HL-60 (cell line): ENCODE measurements around the gene ELFN2.

ENCODE experiments used
- DNase-seq, 2 experiments: peaks; one replicate each; pipeline ENCODE4 v3.0.0-alpha.2; 2010 to 2020; ENCODE audit warnings: low read depth in 1 of 2, low spot score in 1 of 2
- H3K27ac ChIP-seq: fragments of 250-450 bp; sonication (Bioruptor Pico); replicated peaks from 2 replicates; pipeline ENCODE4 v1.5.1; 2020; ENCODE audit warnings: mild to moderate bottlenecking, moderate library complexity
- H3K27me3 ChIP-seq: fragments of 250-450 bp; sonication (Bioruptor Pico); 2 replicates; pipeline ENCODE4 v1.5.1; 2021; ENCODE audit warnings: mild to moderate bottlenecking, moderate library complexity; ENCODE audit not compliant: insufficient read depth, poor library complexity, severe bottlenecking
- H3K4me3 ChIP-seq: replicated peaks from 2 replicates; pipeline ENCODE4 v1.5.1; 2011; ENCODE audit warnings: mild to moderate bottlenecking, control low read depth, low read length; ENCODE audit not compliant: insufficient read depth
- CTCF ChIP-seq: IDR thresholded peaks from one replicate; pipeline ENCODE4 v1.5.1; 2011; ENCODE audit warnings: low read length, control low read depth, inconsistent platforms; ENCODE audit not compliant: insufficient read depth
- GABPA ChIP-seq: IDR thresholded peaks from 2 replicates; pipeline ENCODE4 v1.6.1; 2012; ENCODE audit warnings: low read depth
- POLR2AphosphoS5 ChIP-seq: IDR thresholded peaks from 2 replicates; pipeline ENCODE4 v1.6.1; 2012; ENCODE audit warnings: low read depth
- REST ChIP-seq: IDR thresholded peaks from 2 replicates; pipeline ENCODE4 v1.6.1; 2012; ENCODE audit warnings: low read depth; ENCODE audit not compliant: insufficient replicate concordance
- SPI1 ChIP-seq: IDR thresholded peaks from 2 replicates; pipeline ENCODE4 v1.6.1; 2012; ENCODE audit warnings: low read depth, mild to moderate bottlenecking, borderline replicate concordance

The ELFN2 gene

GRCh38 chr22:37431801-37432707, 4.8 kb upstream of the ELFN2 start:
- TF ChIP-seq POLR2AphosphoS5 (no peak), CTCF (no peak), SPI1 (no peak), REST (no peak), GABPA (no peak)
- Histone ChIP-seq H3K27ac (no peak overlapping the region), H3K4me3 (no peak overlapping the region), H3K27me3 (peaks cover 34% of the 10 kb centered on the region)
- no peak for DNase-seq

- Histone ChIP-seq H3K27me3 (peaks cover 41% of the 10 kb centered on the region), H3K27ac (no peak overlapping the region), H3K4me3 (no peak overlapping the region)
- TF ChIP-seq POLR2AphosphoS5, result no peak
- DNase-seq, result no peak
Observed at GRCh38 chr22:37431366-37431765, 4.1 kb upstream of the ELFN2 start.

GRCh38 chr22:37430941-37431340, 3.7 kb upstream of the ELFN2 start:
- no peak overlapping the region for H3K4me3 ChIP-seq
- no peak for DNase-seq
- peaks cover 46% of the 10 kb centered on the region for H3K27me3 ChIP-seq
- TF ChIP-seq POLR2AphosphoS5 (no peak), SPI1 (no peak), CTCF (no peak), GABPA (no peak), REST (no peak)
- H3K27ac ChIP-seq, result no peak overlapping the region

GRCh38 chr22:37428649-37429586, 1.6 kb upstream of the ELFN2 start:
- peak in 1 of 2 experiments; percentile 45 for DNase-seq
- no peak overlapping the region for H3K4me3 ChIP-seq
- H3K27ac ChIP-seq, result no peak overlapping the region
- peaks cover 66% of the 10 kb centered on the region for H3K27me3 ChIP-seq
- TF ChIP-seq SPI1 (no peak), CTCF (peak; percentile 70)
